Esophagus muscularis mucosa (tissue), 4 donors: Measurements from ENCODE around the gene ZNF45. TPM values are rescaled to one million over a fixed set of nuclear protein-coding genes. Genes with fewer than 3 reads are reported as not detected.

Experiments used
- DNase-seq: peaks from one replicate; pipeline ENCODE4 v3.0.0-alpha.2; 2017; ENCODE audit errors: extremely low spot score
- H3K27ac ChIP-seq, 4 donors: fragments of 200-600 bp; sonication (generic); replicated peaks in 1 of 4; 1 replicate in 3 of 4; 2 replicates in 1 of 4; pipeline ENCODE4 v1.5.1; 2016 to 2019; ENCODE audit warnings: mild to moderate bottlenecking in 1 of 4
- H3K27me3 ChIP-seq, 4 donors: fragments of 200-600 bp; sonication (generic); one replicate each; pipeline versions ENCODE4 v1.5.1 to v1.6.0; 2016 to 2019
- H3K36me3 ChIP-seq, 4 donors: fragments of 200-600 bp; sonication (generic); one replicate each; pipeline ENCODE4 v1.5.1; 2016 to 2019
- H3K4me1 ChIP-seq, 4 donors: fragments of 200-600 bp; sonication (generic); one replicate each; pipeline ENCODE4 v1.5.1; 2016 to 2019
- H3K4me3 ChIP-seq, 4 donors: fragments of 200-600 bp; sonication (generic); 1 replicate in 2 of 4; 2 replicates in 2 of 4; pipeline ENCODE4 v1.5.1; 2016 to 2019; ENCODE audit warnings: mild to moderate bottlenecking in 4 of 4, moderate library complexity in 1 of 4
- H3K9me3 ChIP-seq, 4 donors: fragments of 200-600 bp; sonication (generic); 1 replicate in 3 of 4; 2 replicates in 1 of 4; pipeline ENCODE4 v1.5.1; 2016 to 2019
- EP300 ChIP-seq: sonication (generic); formaldehyde crosslinking; IDR thresholded peaks from one replicate; pipeline ENCODE4 v1.6.1; 2017; ENCODE audit warnings: antibody characterized with exemption
- POLR2A ChIP-seq: fragments of 450-650 bp; IDR thresholded peaks from one replicate; pipeline ENCODE4 v1.6.1; 2017; ENCODE audit warnings: antibody characterized with exemption, moderate library complexity, mild to moderate bottlenecking, low read depth
- POLR2AphosphoS5 ChIP-seq, 2 donors: sonication (generic); formaldehyde crosslinking; IDR thresholded peaks; one replicate each; pipeline ENCODE4 v1.6.1; 2017; ENCODE audit warnings: antibody characterized with exemption in 2 of 2
- whole genome bisulfite sequencing: methylation state at CpG from one replicate; pipeline ENCODE4 v1.1.5; 2018; 5-methylcytosine and 5-hydroxymethylcytosine counted together
- intact Hi-C: fragments of 100-400 bp; cut with DNase I; formaldehyde crosslinking; loops from one replicate; pipeline ENCODE4 v1.15.1; 2023
- total RNA-seq, 4 donors: library from RNA; depleted of rRNA; stranded (reverse); fragments of >200 nt; gene quantifications; one replicate each; pipeline versions ENCODE4 v1.1.0 to v1.2.1, GENCODE V29; 2016
- TF ChIP-seq, protein P1 (sequence below), 3 experiments: fragments of 200-600 bp in 2 of 3; fragments of 450-650 bp in 1 of 3; sonication (generic) in 2 of 3; IDR thresholded peaks; one replicate each; pipeline ENCODE4 v1.5.1; 2017 to 2019; ENCODE audit warnings: antibody characterized with exemption in 3 of 3, mild to moderate bottlenecking in 2 of 3, moderate library complexity in 1 of 3

Gene ZNF45
- total RNA-seq: 10 to 100 TPM; 10.1 to 13.1 (median 12.5) TPM

- DNase-seq: peak; percentile 97
- Histone ChIP-seq H3K36me3 (peaks cover 18 to 32% (median 31%) of the 10 kb centered on the region in 4 donors), H3K27ac (peak within 1 kb of the TSS; percentile 80 to 89 (median 84)), H3K4me3 (peak within 1 kb of the TSS; percentile 62 to 66 (median 66)), H3K27me3 (no peaks in the 10 kb centered on the region), H3K9me3 (no peaks in the 10 kb centered on the region), H3K4me1 (peaks cover 16 to 24% (median 18%) of the 10 kb centered on the region in 4 donors)
- intact Hi-C loops: loop anchor here (10.0 kb wide), 1 partner anchor 50 kb away; the partner anchor contains the start of gene ZNF155
- WGBS: under 1% methylated on average over 20 of the region's 42 CpGs
- TF ChIP-seq POLR2AphosphoS5 (IDR thresholded peaks at IDR 0.05): peak; percentile 66 to 68
- TF ChIP-seq, protein P1, sequence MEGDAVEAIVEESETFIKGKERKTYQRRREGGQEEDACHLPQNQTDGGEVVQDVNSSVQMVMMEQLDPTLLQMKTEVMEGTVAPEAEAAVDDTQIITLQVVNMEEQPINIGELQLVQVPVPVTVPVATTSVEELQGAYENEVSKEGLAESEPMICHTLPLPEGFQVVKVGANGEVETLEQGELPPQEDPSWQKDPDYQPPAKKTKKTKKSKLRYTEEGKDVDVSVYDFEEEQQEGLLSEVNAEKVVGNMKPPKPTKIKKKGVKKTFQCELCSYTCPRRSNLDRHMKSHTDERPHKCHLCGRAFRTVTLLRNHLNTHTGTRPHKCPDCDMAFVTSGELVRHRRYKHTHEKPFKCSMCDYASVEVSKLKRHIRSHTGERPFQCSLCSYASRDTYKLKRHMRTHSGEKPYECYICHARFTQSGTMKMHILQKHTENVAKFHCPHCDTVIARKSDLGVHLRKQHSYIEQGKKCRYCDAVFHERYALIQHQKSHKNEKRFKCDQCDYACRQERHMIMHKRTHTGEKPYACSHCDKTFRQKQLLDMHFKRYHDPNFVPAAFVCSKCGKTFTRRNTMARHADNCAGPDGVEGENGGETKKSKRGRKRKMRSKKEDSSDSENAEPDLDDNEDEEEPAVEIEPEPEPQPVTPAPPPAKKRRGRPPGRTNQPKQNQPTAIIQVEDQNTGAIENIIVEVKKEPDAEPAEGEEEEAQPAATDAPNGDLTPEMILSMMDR (IDR thresholded peaks at IDR 0.05): no peak
Observed at GRCh38 chr19:43934985-43935708, at the start of gene ZNF45. TSS of gene ZNF45 (minus strand) at chr19:43935282. CDS start at chr19:43922185, 13,097 bp downstream.

GRCh38 chr19:43984687-43985000, 49.6 kb upstream of the ZNF45 start:
- WGBS: 2% methylated on average over 14 of the region's 14 CpGs
- intact Hi-C loops: loop anchor here (2.0 to 10.0 kb wide), 2 partner anchors 18 to 50 kb away; partner anchors contain the start of genes ZNF230 and ZNF45
- peak overlapping the region; percentile 78 to 84 (median 82) for H3K27ac ChIP-seq
- H3K4me1 ChIP-seq: peaks cover 4 to 17% (median 13%) of the 10 kb centered on the region in 4 donors
- peaks cover 4 to 37% (median 24%) of the 10 kb centered on the region in 4 donors for H3K9me3 ChIP-seq
- H3K36me3 ChIP-seq: peaks cover 13 to 19% (median 15%) of the 10 kb centered on the region in 4 donors
- DNase-seq: no peak
- peak overlapping the region; percentile 68 to 73 (median 71) for H3K4me3 ChIP-seq
- H3K27me3 ChIP-seq: no peaks in the 10 kb centered on the region
- TF ChIP-seq, protein P1 (IDR thresholded peaks at IDR 0.05): no peak
- TF ChIP-seq EP300 (no peak), POLR2A (no peak), POLR2AphosphoS5 (IDR thresholded peaks at IDR 0.05) (no peak)

GRCh38 chr19:43983912-43984686, 49.0 kb upstream of the ZNF45 start, which contains the start of gene ZNF155:
TSS of gene ZNF155 (plus strand) at chr19:43984188. CDS start at chr19:43988544, 4,356 bp downstream.
- peak; percentile 98 for DNase-seq
- Histone ChIP-seq H3K4me1 (peaks cover 4 to 17% (median 13%) of the 10 kb centered on the region in 4 donors), H3K9me3 (peaks cover 6 to 42% (median 29%) of the 10 kb centered on the region in 4 donors), H3K27ac (peak within 1 kb of the TSS; percentile 78 to 84 (median 82)), H3K4me3 (peak within 1 kb of the TSS; percentile 68 to 73 (median 71)), H3K27me3 (no peaks in the 10 kb centered on the region), H3K36me3 (peaks cover 7 to 14% (median 9%) of the 10 kb centered on the region in 4 donors)
- intact Hi-C loops: loop anchor here (2.0 to 10.0 kb wide), 2 partner anchors 19 to 49 kb away; partner anchors contain the start of genes ZNF230 and ZNF45
- WGBS: 2% methylated on average over 36 of the region's 40 CpGs
- TF ChIP-seq, protein P1 (IDR thresholded peaks at IDR 0.05): no peak
- peak; percentile 72 to 77 for TF ChIP-seq POLR2AphosphoS5 (IDR thresholded peaks at IDR 0.05)

DNA sequence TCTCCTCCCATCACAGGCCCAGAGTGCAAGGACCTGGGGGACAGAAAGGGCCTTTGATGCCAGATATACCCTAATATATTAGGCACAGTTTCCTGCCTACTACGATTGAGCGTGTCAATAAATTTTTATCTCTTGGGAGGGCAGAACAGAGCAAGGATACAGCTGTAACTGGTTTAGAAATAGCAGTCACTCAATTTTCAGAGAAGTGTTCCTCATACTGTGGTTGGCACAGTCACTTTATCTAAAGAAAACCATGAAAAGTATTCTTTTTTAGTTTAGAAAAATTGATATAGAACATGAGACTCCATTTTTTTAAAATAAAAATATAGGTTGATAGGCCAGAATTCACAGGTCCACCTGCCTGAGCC, 48.4 kb upstream of the ZNF45 start:
- Histone ChIP-seq H3K27me3 (no peaks in the 10 kb centered on the region), H3K27ac (peak overlapping the region; percentile 78 to 84 (median 82)), H3K4me1 (peaks cover 4 to 17% (median 13%) of the 10 kb centered on the region in 4 donors), H3K9me3 (peaks cover 6 to 47% (median 35%) of the 10 kb centered on the region in 4 donors), H3K4me3 (peak overlapping the region; percentile 68 to 73 (median 71)), H3K36me3 (peaks cover 2 to 8% (median 5%) of the 10 kb centered on the region in 4 donors)
- intact Hi-C loops: loop anchor here (10.0 kb wide), 1 partner anchor 49 kb away; the partner anchor contains the start of gene ZNF45
- no peak for DNase-seq
- no peak for TF ChIP-seq EP300
- TF ChIP-seq POLR2AphosphoS5 (IDR thresholded peaks at IDR 0.05): no peak
- 80% methylated on average over 2 of the region's 2 CpGs for WGBS

DNA sequence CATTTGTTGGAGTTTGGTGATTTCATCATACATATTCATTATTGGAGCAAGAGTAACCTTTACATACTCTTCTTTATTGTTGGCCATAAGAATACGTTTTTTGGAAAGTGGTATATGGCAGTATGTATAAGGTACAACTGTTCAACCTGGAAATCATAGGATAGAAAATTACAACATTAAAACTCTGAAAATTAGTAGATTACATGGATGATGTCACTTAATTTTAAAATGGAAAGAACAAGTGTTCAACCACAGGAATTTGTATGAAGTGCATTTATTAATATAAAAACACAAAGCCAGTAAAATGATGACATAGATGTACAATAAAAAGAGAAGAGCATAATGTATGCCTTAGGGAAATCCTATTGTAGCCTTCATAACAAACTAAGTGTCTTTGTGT, 41.6 kb upstream of the ZNF45 start:
- TF ChIP-seq POLR2A: no peak
- TF ChIP-seq, protein P1 (IDR thresholded peaks at IDR 0.05): no peak
- no peak for TF ChIP-seq EP300
- no peak for TF ChIP-seq POLR2AphosphoS5 (IDR thresholded peaks at IDR 0.05)
- H3K27me3 ChIP-seq: no peaks in the 10 kb centered on the region
- 89% methylated on average over 1 of the region's 1 CpG for WGBS
- H3K36me3 ChIP-seq: no peaks in the 10 kb centered on the region
- DNase-seq: no peak
- H3K27ac ChIP-seq: no peak overlapping the region
- no peak overlapping the region for H3K4me3 ChIP-seq
- intact Hi-C loops: no loop called here
- no peaks in the 10 kb centered on the region for H3K4me1 ChIP-seq
- H3K9me3 ChIP-seq: peaks cover 6 to 98% (median 95%) of the 10 kb centered on the region in 4 donors
